Measurements from ENCODE around the gene COTL1.

GRCh38 chr16:84616515-84616914 is 1.4 kb downstream of the COTL1 start:
- TF ChIP-seq CTCF (conservative IDR thresholded peaks at IDR 0.05; ENCODE audit: low read length) (no peak), EZH2phosphoT487 (IDR thresholded peaks at IDR 0.05; ENCODE audit: borderline replicate concordance) (no peak)

Measured in Loucy (cell line).